Measurements from ENCODE around the gene SH3GL1.

SH3GL1 gene

GRCh38 chr19:4318460-4318859, 81.9 kb downstream of the SH3GL1 start:
- no peak for DNase-seq (ENCODE audit: low read depth in 2 of 2)

GRCh38 chr19:4316956-4317355, 83.4 kb downstream of the SH3GL1 start:
- DNase-seq (ENCODE audit: low read depth in 2 of 2): no peak

- no peak for DNase-seq (ENCODE audit: low read depth in 2 of 2)
Measured at GRCh38 chr19:4313847-4314490, 86.4 kb downstream of the SH3GL1 start.
